H9 (cell line): Measurements from ENCODE around the gene IRF1. TPM values are rescaled to one million over a fixed set of nuclear protein-coding genes. Genes with fewer than 3 reads are reported as not detected.

Source experiments
- DNase-seq: peaks from one replicate; pipeline ENCODE4 v3.0.0-alpha.2; 2017
- H2AFZ ChIP-seq: one replicate; pipeline ENCODE4 v1.6.1; 2013; ENCODE audit warnings: mild to moderate bottlenecking, low read length, control low read depth, moderate library complexity
- H2AK5ac ChIP-seq: 2 replicates; pipeline ENCODE4 v1.6.1; 2013; ENCODE audit warnings: low read length, control low read depth, mixed read lengths; ENCODE audit not compliant: insufficient read length
- H2BK120ac ChIP-seq: one replicate; pipeline ENCODE4 v1.6.1; 2013; ENCODE audit warnings: low read depth, mild to moderate bottlenecking, low read length, control low read depth, inconsistent platforms; ENCODE audit not compliant: poor library complexity, severe bottlenecking
- H2BK12ac ChIP-seq: 2 replicates; pipeline ENCODE4 v1.6.1; 2013; ENCODE audit warnings: low read length, control low read depth, mixed read lengths, low read depth; ENCODE audit not compliant: insufficient read length
- H2BK15ac ChIP-seq: 2 replicates; pipeline ENCODE4 v1.6.1; 2013; ENCODE audit warnings: low read depth, low read length, control low read depth
- H2BK20ac ChIP-seq: one replicate; pipeline ENCODE4 v1.6.1; 2013; ENCODE audit warnings: low read depth, mild to moderate bottlenecking, low read length, control low read depth, inconsistent platforms; ENCODE audit not compliant: poor library complexity, severe bottlenecking
- H2BK5ac ChIP-seq: 2 replicates; pipeline ENCODE4 v1.6.1; 2013; ENCODE audit warnings: low read length, control low read depth, mixed read lengths; ENCODE audit not compliant: insufficient read length
- H3K14ac ChIP-seq: 2 replicates; pipeline ENCODE4 v1.6.1; 2013; ENCODE audit warnings: low read length, control low read depth; ENCODE audit not compliant: insufficient read depth
- H3K18ac ChIP-seq: 2 replicates; pipeline ENCODE4 v1.6.1; 2013; ENCODE audit warnings: low read depth, mild to moderate bottlenecking, mixed read lengths, low read length, control low read depth; ENCODE audit not compliant: insufficient read length
- H3K23ac ChIP-seq: 2 replicates; pipeline ENCODE4 v1.6.1; 2013; ENCODE audit warnings: low read length, control low read depth, mixed read lengths, low read depth; ENCODE audit not compliant: insufficient read length
- H3K23me2 ChIP-seq: 2 replicates; pipeline ENCODE4 v1.6.1; 2013; ENCODE audit warnings: low read depth, mild to moderate bottlenecking, mixed read lengths, low read length, control low read depth; ENCODE audit not compliant: insufficient read length, poor library complexity, severe bottlenecking
- H3K27ac ChIP-seq: 2 replicates; pipeline ENCODE4 v1.5.1; 2013; ENCODE audit warnings: low read length, control low read depth, mixed read lengths, low read depth; ENCODE audit not compliant: insufficient read length
- H3K27me3 ChIP-seq: 2 replicates; pipeline ENCODE4 v1.6.1; 2013; ENCODE audit warnings: low read length, control low read depth, inconsistent platforms; ENCODE audit not compliant: insufficient read depth
- H3K4ac ChIP-seq: 2 replicates; pipeline ENCODE4 v1.6.1; 2013; ENCODE audit warnings: low read depth, mild to moderate bottlenecking, control low read depth, inconsistent platforms, low read length, moderate library complexity
- H3K4me1 ChIP-seq: 2 replicates; pipeline ENCODE4 v1.6.1; 2013; ENCODE audit warnings: low read length, control low read depth, inconsistent platforms; ENCODE audit not compliant: insufficient read depth
- H3K4me2 ChIP-seq: 2 replicates; pipeline ENCODE4 v1.6.1; 2013; ENCODE audit warnings: low read length, control low read depth, mixed read lengths; ENCODE audit not compliant: insufficient read length, insufficient read depth
- H3K56ac ChIP-seq: 2 replicates; pipeline ENCODE4 v1.6.1; 2013; ENCODE audit warnings: low read depth, mild to moderate bottlenecking, mixed read lengths, low read length, control low read depth; ENCODE audit not compliant: insufficient read length
- H3K79me1 ChIP-seq: 2 replicates; pipeline ENCODE4 v1.6.1; 2013; ENCODE audit warnings: low read depth, mild to moderate bottlenecking, moderate library complexity, low read length, control low read depth, inconsistent platforms; ENCODE audit not compliant: insufficient read depth, poor library complexity, severe bottlenecking
- H3K79me2 ChIP-seq: 2 replicates; pipeline ENCODE4 v1.6.1; 2013; ENCODE audit warnings: low read length, control low read depth, inconsistent platforms; ENCODE audit not compliant: insufficient read depth
- H3K9ac ChIP-seq: 2 replicates; pipeline ENCODE4 v1.6.1; 2013; ENCODE audit warnings: low read length, control low read depth, mixed read lengths; ENCODE audit not compliant: insufficient read length; ENCODE audit errors: extremely low read depth
- H3K9me3 ChIP-seq: one replicate; pipeline ENCODE4 v1.6.1; 2013; ENCODE audit warnings: low read depth, low read length, inconsistent platforms; ENCODE audit not compliant: control insufficient read depth
- H3T11ph ChIP-seq: one replicate; pipeline ENCODE4 v1.6.1; 2013; ENCODE audit warnings: mild to moderate bottlenecking, low read length, control low read depth, inconsistent platforms
- H4K20me1 ChIP-seq: one replicate; pipeline ENCODE4 v1.6.1; 2013; ENCODE audit not compliant: control insufficient read depth, insufficient read length, insufficient read depth
- H4K5ac ChIP-seq: 2 replicates; pipeline ENCODE4 v1.6.1; 2013; ENCODE audit warnings: low read depth, mild to moderate bottlenecking, mixed read lengths, low read length, control low read depth; ENCODE audit not compliant: insufficient read length
- H4K8ac ChIP-seq: replicated peaks from 2 replicates; pipeline ENCODE4 v1.6.1; 2013; ENCODE audit warnings: low read length, control low read depth, mixed read lengths, low read depth; ENCODE audit not compliant: insufficient read length
- H4K91ac ChIP-seq: 2 replicates; pipeline ENCODE4 v1.6.1; 2013; ENCODE audit warnings: low read depth, mild to moderate bottlenecking, moderate library complexity, mixed read lengths, low read length, control low read depth; ENCODE audit not compliant: insufficient read length
- H3K27ac Mint-ChIP-seq, 3 experiments: 2 replicates in 2 of 3; 3 replicates in 1 of 3; pipeline ENCODE4 v1.8.0; 2020 to 2021; ENCODE audit warnings: mixed read lengths in 3 of 3, mild to moderate bottlenecking in 1 of 3, moderate library complexity in 1 of 3
- H3K27me3 Mint-ChIP-seq: 2 replicates; pipeline ENCODE4 v1.8.0; 2021; ENCODE audit warnings: low read depth, mild to moderate bottlenecking, moderate library complexity, mixed read lengths
- H3K36me3 Mint-ChIP-seq, 3 experiments: 2 replicates in 2 of 3; 3 replicates in 1 of 3; pipeline ENCODE4 v1.8.0; 2020 to 2021; ENCODE audit warnings: low read depth in 3 of 3, mixed read lengths in 3 of 3; ENCODE audit not compliant: insufficient read depth in 1 of 3
- H3K4me1 Mint-ChIP-seq, 2 experiments: 2 replicates each; pipeline ENCODE4 v1.8.0; 2020; ENCODE audit warnings: mixed read lengths in 2 of 2
- H3K4me3 Mint-ChIP-seq, 2 experiments: 2 replicates in 1 of 2; 3 replicates in 1 of 2; pipeline ENCODE4 v1.8.0; 2020 to 2021; ENCODE audit warnings: mild to moderate bottlenecking in 2 of 2, mixed read lengths in 2 of 2, moderate library complexity in 1 of 2
- H3K9me3 Mint-ChIP-seq, 2 experiments: 2 replicates in 1 of 2; 3 replicates in 1 of 2; pipeline ENCODE4 v1.8.0; 2020; ENCODE audit warnings: mild to moderate bottlenecking in 2 of 2, mixed read lengths in 2 of 2, moderate library complexity in 1 of 2
- WGBS: extraction: QIAGEN DNeasy Blood & Tissue Kit; methylation state at CpG from one replicate; pipeline ENCODE4 v1.1.7; 2013; ENCODE audit warnings: missing lambda C conversion rate, low lambda C conversion rate, mixed read lengths; ENCODE audit not compliant: insufficient read length; ENCODE audit errors: extremely low coverage; 5-methylcytosine and 5-hydroxymethylcytosine counted together
- total RNA-seq: library from RNA; stranded (reverse); gene quantifications from 2 replicates; pipeline ENCODE4 v1.2.1, GENCODE V29; 2021
- TF ChIP-seq, protein P1 (sequence below): fragments of 200-600 bp; sonication (generic); conservative IDR thresholded peaks from 3 replicates; pipeline ENCODE4 v1.8.0; 2021; ENCODE audit warnings: antibody characterized with exemption, mild to moderate bottlenecking

IRF1 gene
- total RNA-seq, 1 experiment from 2014 or later, result 8.7 TPM

DNA sequence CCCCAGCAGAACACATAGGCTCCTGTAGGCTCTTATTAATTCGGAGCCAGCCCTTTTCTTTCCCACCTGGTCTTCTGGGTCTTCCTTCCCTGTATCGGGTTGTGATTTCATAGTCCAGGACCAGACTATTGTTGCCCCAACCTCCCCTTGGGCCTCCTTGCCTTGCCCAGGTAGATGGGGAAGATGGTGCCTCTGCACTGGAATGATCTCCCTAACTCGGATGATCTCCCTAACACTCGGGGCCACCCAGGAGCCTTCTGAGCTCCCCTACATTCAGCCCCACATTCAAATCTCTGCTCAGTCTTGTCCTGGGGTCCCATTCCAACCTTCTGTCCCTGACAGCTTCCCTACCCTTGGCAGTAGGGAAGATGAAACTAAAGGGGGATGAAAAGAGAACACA, 2.7 kb upstream of the IRF1 start:
- no peak overlapping the region for H3T11ph ChIP-seq
- DNase-seq, result no peak
- no peak overlapping the region for H4K91ac ChIP-seq
- no peak overlapping the region for H2BK12ac ChIP-seq
- H3K56ac ChIP-seq, result no peak overlapping the region
- H3K4me1 ChIP-seq, result 0 out of 2 replicates have a peak, but pooled peaks cover 3% of the 10 kb centered on the region
- H3K23ac ChIP-seq, result no peak overlapping the region
- H3K27me3 ChIP-seq, result no peaks in the 10 kb centered on the region; the same call in 1 of the 2 replicates
- H3K36me3 Mint-ChIP-seq, result no peaks in the 10 kb centered on the region
- no peak overlapping the region for H4K5ac ChIP-seq
- H3K27ac ChIP-seq, result no peak overlapping the region
- no peak overlapping the region for H2BK120ac ChIP-seq
- peaks cover 33 to 35% of the 10 kb centered on the region in 2 experiments for H3K4me1 Mint-ChIP-seq
- no peak overlapping the region for H3K18ac ChIP-seq
- no peak overlapping the region for H2BK20ac ChIP-seq
- no CpG with 5 or more reads among the region's 4 CpGs for WGBS
- no peaks in the 10 kb centered on the region for H3K79me1 ChIP-seq
- no peak overlapping the region for H3K4me3 Mint-ChIP-seq
- H3K27ac Mint-ChIP-seq, result no peak overlapping the region
- peaks cover 25% of the 10 kb centered on the region for H3K23me2 ChIP-seq
- H2AK5ac ChIP-seq, result no peak overlapping the region
- H3K4ac ChIP-seq, result no peak overlapping the region
- TF ChIP-seq, protein P1, sequence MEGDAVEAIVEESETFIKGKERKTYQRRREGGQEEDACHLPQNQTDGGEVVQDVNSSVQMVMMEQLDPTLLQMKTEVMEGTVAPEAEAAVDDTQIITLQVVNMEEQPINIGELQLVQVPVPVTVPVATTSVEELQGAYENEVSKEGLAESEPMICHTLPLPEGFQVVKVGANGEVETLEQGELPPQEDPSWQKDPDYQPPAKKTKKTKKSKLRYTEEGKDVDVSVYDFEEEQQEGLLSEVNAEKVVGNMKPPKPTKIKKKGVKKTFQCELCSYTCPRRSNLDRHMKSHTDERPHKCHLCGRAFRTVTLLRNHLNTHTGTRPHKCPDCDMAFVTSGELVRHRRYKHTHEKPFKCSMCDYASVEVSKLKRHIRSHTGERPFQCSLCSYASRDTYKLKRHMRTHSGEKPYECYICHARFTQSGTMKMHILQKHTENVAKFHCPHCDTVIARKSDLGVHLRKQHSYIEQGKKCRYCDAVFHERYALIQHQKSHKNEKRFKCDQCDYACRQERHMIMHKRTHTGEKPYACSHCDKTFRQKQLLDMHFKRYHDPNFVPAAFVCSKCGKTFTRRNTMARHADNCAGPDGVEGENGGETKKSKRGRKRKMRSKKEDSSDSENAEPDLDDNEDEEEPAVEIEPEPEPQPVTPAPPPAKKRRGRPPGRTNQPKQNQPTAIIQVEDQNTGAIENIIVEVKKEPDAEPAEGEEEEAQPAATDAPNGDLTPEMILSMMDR, result no peak
- H3K27me3 Mint-ChIP-seq, result peaks cover 31% of the 10 kb centered on the region
- no peak overlapping the region for H3K14ac ChIP-seq
- no peaks in the 10 kb centered on the region for H3K9me3 ChIP-seq
- no peaks in the 10 kb centered on the region for H4K20me1 ChIP-seq
- H2BK15ac ChIP-seq, result no peak overlapping the region
- H3K4me2 ChIP-seq, result no peak overlapping the region
- no peak overlapping the region for H2AFZ ChIP-seq
- H4K8ac ChIP-seq, result no peak overlapping the region
- H3K9me3 Mint-ChIP-seq, result no peaks in the 10 kb centered on the region
- no peaks in the 10 kb centered on the region; the same call in 1 of the 2 replicates for H3K79me2 ChIP-seq
- H2BK5ac ChIP-seq, result no peak overlapping the region
- no peak overlapping the region for H3K9ac ChIP-seq
